ENCODE results near the gene STX8.

DNA sequence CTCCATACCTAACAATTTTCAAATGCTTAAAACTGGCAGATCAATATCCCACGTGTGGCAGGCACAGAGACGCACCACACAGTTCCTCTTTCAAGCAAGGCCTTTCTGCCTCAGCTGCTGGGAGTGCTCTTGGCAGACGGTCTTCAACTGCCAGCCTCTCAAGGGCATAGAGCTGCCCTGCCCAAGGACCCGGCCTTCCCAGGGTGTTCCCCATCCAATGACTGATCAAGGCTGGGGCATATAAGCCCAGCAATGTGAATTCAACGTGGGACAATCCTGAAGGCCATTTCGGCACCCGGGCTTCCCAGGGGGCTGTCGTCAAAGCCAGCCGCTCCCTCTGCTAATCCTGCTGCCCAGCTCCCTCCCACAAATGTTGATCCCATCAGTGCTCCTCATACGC is 107.1 kb downstream of the STX8 start:
- TF ChIP-seq TAF1 (IDR thresholded peaks at IDR 0.05; ENCODE audit: borderline replicate concordance, insufficient read depth, low read length), result no peak
- TF ChIP-seq, protein P1, sequence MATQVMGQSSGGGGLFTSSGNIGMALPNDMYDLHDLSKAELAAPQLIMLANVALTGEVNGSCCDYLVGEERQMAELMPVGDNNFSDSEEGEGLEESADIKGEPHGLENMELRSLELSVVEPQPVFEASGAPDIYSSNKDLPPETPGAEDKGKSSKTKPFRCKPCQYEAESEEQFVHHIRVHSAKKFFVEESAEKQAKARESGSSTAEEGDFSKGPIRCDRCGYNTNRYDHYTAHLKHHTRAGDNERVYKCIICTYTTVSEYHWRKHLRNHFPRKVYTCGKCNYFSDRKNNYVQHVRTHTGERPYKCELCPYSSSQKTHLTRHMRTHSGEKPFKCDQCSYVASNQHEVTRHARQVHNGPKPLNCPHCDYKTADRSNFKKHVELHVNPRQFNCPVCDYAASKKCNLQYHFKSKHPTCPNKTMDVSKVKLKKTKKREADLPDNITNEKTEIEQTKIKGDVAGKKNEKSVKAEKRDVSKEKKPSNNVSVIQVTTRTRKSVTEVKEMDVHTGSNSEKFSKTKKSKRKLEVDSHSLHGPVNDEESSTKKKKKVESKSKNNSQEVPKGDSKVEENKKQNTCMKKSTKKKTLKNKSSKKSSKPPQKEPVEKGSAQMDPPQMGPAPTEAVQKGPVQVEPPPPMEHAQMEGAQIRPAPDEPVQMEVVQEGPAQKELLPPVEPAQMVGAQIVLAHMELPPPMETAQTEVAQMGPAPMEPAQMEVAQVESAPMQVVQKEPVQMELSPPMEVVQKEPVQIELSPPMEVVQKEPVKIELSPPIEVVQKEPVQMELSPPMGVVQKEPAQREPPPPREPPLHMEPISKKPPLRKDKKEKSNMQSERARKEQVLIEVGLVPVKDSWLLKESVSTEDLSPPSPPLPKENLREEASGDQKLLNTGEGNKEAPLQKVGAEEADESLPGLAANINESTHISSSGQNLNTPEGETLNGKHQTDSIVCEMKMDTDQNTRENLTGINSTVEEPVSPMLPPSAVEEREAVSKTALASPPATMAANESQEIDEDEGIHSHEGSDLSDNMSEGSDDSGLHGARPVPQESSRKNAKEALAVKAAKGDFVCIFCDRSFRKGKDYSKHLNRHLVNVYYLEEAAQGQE (IDR thresholded peaks at IDR 0.05; ENCODE audit: insufficient read depth in 1 of 2, low read depth in 2 of 2, low read length in 2 of 2), result no peak
